H1 (cell line): Measurements from ENCODE around the gene CXXC5. TPM values are rescaled to one million over a fixed set of nuclear protein-coding genes. Genes with fewer than 3 reads are reported as not detected.

Experiments used
- CTCF ChIA-PET: fragments of 300-600 bp; sonication (Branson Sonifier 250); formaldehyde crosslinking; loops from one replicate; lab custom pipeline; 2021; ENCODE audit not compliant: partially characterized antibody; lab: Charles Lee
- POLR2A ChIA-PET: fragments of 300-600 bp; sonication (Branson Sonifier 250); formaldehyde crosslinking; loops from one replicate; lab custom pipeline; 2021; ENCODE audit warnings: inconsistent platforms; ENCODE audit not compliant: partially characterized antibody; lab: Charles Lee
- DNase-seq, 2 experiments: peaks; one replicate each; pipeline versions ENCODE4 v3.0.0 to v3.0.0-alpha.2; 2010 to 2022; ENCODE audit warnings: low spot score in 2 of 2, low read depth in 1 of 2, mixed read lengths in 1 of 2
- FAIRE-seq: peaks from 2 replicates; lab custom pipeline; 2011; peaks lifted over from hg19 to GRCh38; lab: Jason Lieb, UNC
- H2AFZ ChIP-seq: 2 replicates; pipeline ENCODE4 v1.8.1; 2012; ENCODE audit warnings: low read length, inconsistent platforms
- H2AK5ac ChIP-seq: 2 replicates; pipeline ENCODE4 v1.6.1; 2013; ENCODE audit warnings: low read depth, low read length
- H2BK120ac ChIP-seq: replicated peaks from 2 replicates; pipeline ENCODE3; 2013; ENCODE audit warnings: low read depth, low read length, inconsistent platforms
- H2BK12ac ChIP-seq: 2 replicates; pipeline ENCODE4 v1.6.1; 2013; ENCODE audit warnings: low read depth, low read length
- H2BK15ac ChIP-seq: 2 replicates; pipeline ENCODE4 v1.6.1; 2013; ENCODE audit warnings: low read length
- H2BK20ac ChIP-seq: 2 replicates; pipeline ENCODE4 v1.6.1; 2013; ENCODE audit warnings: low read length
- H2BK5ac ChIP-seq: 2 replicates; pipeline ENCODE4 v1.6.1; 2013; ENCODE audit warnings: low read depth, low read length
- H3K14ac ChIP-seq: 2 replicates; pipeline ENCODE4 v1.6.1; 2013; ENCODE audit warnings: inconsistent platforms; ENCODE audit not compliant: insufficient read length
- H3K18ac ChIP-seq: 2 replicates; pipeline ENCODE4 v1.6.1; 2013; ENCODE audit warnings: low read length; ENCODE audit errors: extremely low read depth
- H3K23ac ChIP-seq: 2 replicates; pipeline ENCODE4 v1.6.1; 2013; ENCODE audit warnings: inconsistent platforms; ENCODE audit not compliant: insufficient read length
- H3K23me2 ChIP-seq: 2 replicates; pipeline ENCODE4 v1.6.1; 2013; ENCODE audit warnings: low read depth, low read length
- H3K27ac ChIP-seq: 2 replicates; pipeline ENCODE4 v1.6.1; 2011; ENCODE audit warnings: low read depth, low read length, inconsistent platforms
- H3K27me3 ChIP-seq, 4 experiments: replicated peaks in 1 of 4; 1 replicate in 1 of 4; 2 replicates in 3 of 4; pipeline versions ENCODE4 v1.6.1 to v1.8.1; 2011 to 2013; ENCODE audit warnings: low read length in 3 of 4, mild to moderate bottlenecking in 3 of 4, inconsistent platforms in 2 of 4, mixed read lengths in 2 of 4, moderate library complexity in 1 of 4; ENCODE audit not compliant: control insufficient read depth in 3 of 4, insufficient read depth in 3 of 4; ENCODE audit errors: extremely low read depth in 1 of 4
- H3K36me3 ChIP-seq, 4 experiments: 2 replicates each; pipeline versions ENCODE4 v1.6.1 to v1.8.1; 2011 to 2013; ENCODE audit warnings: mild to moderate bottlenecking in 4 of 4, low read length in 3 of 4, moderate library complexity in 2 of 4, control low read depth in 1 of 4, inconsistent platforms in 1 of 4; ENCODE audit not compliant: insufficient read depth in 4 of 4, control insufficient read depth in 2 of 4
- H3K4ac ChIP-seq: replicated peaks from 2 replicates; pipeline ENCODE3; 2013; ENCODE audit warnings: low read length, low read depth, mixed read lengths, inconsistent platforms; ENCODE audit not compliant: insufficient read length
- H3K4me1 ChIP-seq, 4 experiments: replicated peaks in 1 of 4; 1 replicate in 1 of 4; 2 replicates in 3 of 4; pipeline versions ENCODE4 v1.6.1 to v1.8.1; 2011 to 2013; ENCODE audit warnings: low read length in 3 of 4, inconsistent platforms in 2 of 4, mixed read lengths in 1 of 4; ENCODE audit not compliant: insufficient read depth in 4 of 4, control insufficient read depth in 3 of 4
- H3K4me2 ChIP-seq, 2 experiments: 2 replicates each; pipeline versions ENCODE4 v1.6.1 to v1.8.1; 2011 to 2013; ENCODE audit warnings: low read depth in 2 of 2, low read length in 2 of 2, control low read depth in 1 of 2, inconsistent platforms in 1 of 2, mild to moderate bottlenecking in 1 of 2; ENCODE audit not compliant: insufficient read depth in 1 of 2
- H3K4me3 ChIP-seq, 4 experiments: fragments of 200-600, 300-600 bp in 1 of 4; sonication (generic), shearing (Covaris generic), sonication (Bioruptor Twin) in 1 of 4; 2 replicates each; pipeline versions ENCODE4 v1.5.1 to v1.8.1; 2011 to 2016; ENCODE audit warnings: low read length in 4 of 4, low read depth in 3 of 4, control low read depth in 2 of 4, inconsistent platforms in 2 of 4, mild to moderate bottlenecking in 2 of 4, mixed read lengths in 1 of 4, moderate library complexity in 1 of 4; ENCODE audit not compliant: insufficient read depth in 2 of 4; ENCODE audit errors: extremely low read depth in 1 of 4
- H3K56ac ChIP-seq: replicated peaks from 2 replicates; pipeline ENCODE3; 2013; ENCODE audit warnings: low read depth, mild to moderate bottlenecking, mixed read lengths, low read length, inconsistent platforms; ENCODE audit not compliant: insufficient read length
- H3K79me1 ChIP-seq: 2 replicates; pipeline ENCODE4 v1.6.1; 2013; ENCODE audit warnings: low read depth, low read length, control low read depth
- H3K79me2 ChIP-seq, 2 experiments: 2 replicates each; pipeline versions ENCODE4 v1.6.1 to v1.8.1; 2012 to 2013; ENCODE audit warnings: low read length in 2 of 2, mild to moderate bottlenecking in 2 of 2, inconsistent platforms in 1 of 2; ENCODE audit not compliant: insufficient read depth in 2 of 2, control insufficient read depth in 1 of 2
- H3K9ac ChIP-seq, 4 experiments: replicated peaks in 1 of 4; 1 replicate in 1 of 4; 2 replicates in 3 of 4; pipeline versions ENCODE4 v1.6.1 to v1.8.1; 2011 to 2013; ENCODE audit warnings: low read depth in 3 of 4, low read length in 3 of 4, control low read depth in 2 of 4, mild to moderate bottlenecking in 2 of 4, moderate library complexity in 2 of 4, inconsistent platforms in 1 of 4; ENCODE audit errors: extremely low read depth in 1 of 4
- H3K9me3 ChIP-seq, 2 experiments: 2 replicates each; pipeline versions ENCODE4 v1.6.1 to v1.8.1; 2012 to 2013; ENCODE audit warnings: mild to moderate bottlenecking in 2 of 2, moderate library complexity in 2 of 2, control low read depth in 1 of 2, inconsistent platforms in 1 of 2, low read depth in 1 of 2, low read length in 1 of 2, mixed read lengths in 1 of 2; ENCODE audit not compliant: insufficient read depth in 2 of 2
- H4K20me1 ChIP-seq, 2 experiments: replicated peaks in 1 of 2; 2 replicates each; pipeline versions ENCODE3 to v1.8.1; 2011 to 2013; ENCODE audit warnings: inconsistent platforms in 2 of 2, low read length in 2 of 2, mild to moderate bottlenecking in 1 of 2; ENCODE audit not compliant: insufficient read depth in 2 of 2, control insufficient read depth in 1 of 2
- H4K5ac ChIP-seq: 2 replicates; pipeline ENCODE4 v1.6.1; 2013; ENCODE audit warnings: low read length, low read depth, mixed read lengths, inconsistent platforms; ENCODE audit not compliant: insufficient read length
- H4K8ac ChIP-seq: 2 replicates; pipeline ENCODE4 v1.8.0; 2013; ENCODE audit warnings: mild to moderate bottlenecking, moderate library complexity, low read length, inconsistent platforms; ENCODE audit not compliant: insufficient read depth; ENCODE audit errors: extremely low read depth
- H4K91ac ChIP-seq: replicated peaks from 2 replicates; pipeline ENCODE3; 2013; ENCODE audit warnings: low read length, mixed read lengths, inconsistent platforms; ENCODE audit not compliant: insufficient read length
- WGBS, 2 experiments: shearing (Covaris generic) in 1 of 2; methylation state at CpG; one replicate each; pipeline versions ENCODE4 v1.1.6 to v1.1.7; 2013 to 2015; ENCODE audit warnings: low lambda C conversion rate in 2 of 2, mixed read lengths in 2 of 2, inconsistent platforms in 1 of 2, low coverage in 1 of 2, missing lambda C conversion rate in 1 of 2; ENCODE audit not compliant: insufficient replicate concordance in 2 of 2, insufficient coverage in 1 of 2, insufficient read length in 1 of 2; ENCODE audit errors: extremely low coverage in 1 of 2, missing lambda C conversion rate in 1 of 2; 5-methylcytosine and 5-hydroxymethylcytosine counted together
- polyA plus RNA-seq, 7 experiments: library from polyadenylated mRNA; depleted of rRNA in 3 of 7; stranded (reverse) in 5 of 7; unstranded in 2 of 7; fragments of >200 nt in 5 of 7; fragments of 200-250 nt in 2 of 7; gene quantifications; 1 replicate in 5 of 7; 2 replicates in 1 of 7; 4 replicates in 1 of 7; pipeline versions ENCODE4 v1.2.1 to v1.2.3, GENCODE V29; 2011 to 2013; ENCODE audit warnings: missing spikeins in 2 of 7, mixed read lengths in 2 of 7
- total RNA-seq: library from RNA; stranded (reverse); fragmentation: NEBNext Ultra II Directional; extraction: Animal tissue kit (Norgen Biotek cat#: 25700); gene quantifications from 2 replicates; pipeline ENCODE4 v1.2.1, GENCODE V29; 2021

The CXXC5 gene
- total and polyA plus RNA-seq, 2 of the 8 experiments (the other 6 are each of a cell fraction or from before 2014, with no cell fraction given) = 61.4 to 74.0 TPM

DNA sequence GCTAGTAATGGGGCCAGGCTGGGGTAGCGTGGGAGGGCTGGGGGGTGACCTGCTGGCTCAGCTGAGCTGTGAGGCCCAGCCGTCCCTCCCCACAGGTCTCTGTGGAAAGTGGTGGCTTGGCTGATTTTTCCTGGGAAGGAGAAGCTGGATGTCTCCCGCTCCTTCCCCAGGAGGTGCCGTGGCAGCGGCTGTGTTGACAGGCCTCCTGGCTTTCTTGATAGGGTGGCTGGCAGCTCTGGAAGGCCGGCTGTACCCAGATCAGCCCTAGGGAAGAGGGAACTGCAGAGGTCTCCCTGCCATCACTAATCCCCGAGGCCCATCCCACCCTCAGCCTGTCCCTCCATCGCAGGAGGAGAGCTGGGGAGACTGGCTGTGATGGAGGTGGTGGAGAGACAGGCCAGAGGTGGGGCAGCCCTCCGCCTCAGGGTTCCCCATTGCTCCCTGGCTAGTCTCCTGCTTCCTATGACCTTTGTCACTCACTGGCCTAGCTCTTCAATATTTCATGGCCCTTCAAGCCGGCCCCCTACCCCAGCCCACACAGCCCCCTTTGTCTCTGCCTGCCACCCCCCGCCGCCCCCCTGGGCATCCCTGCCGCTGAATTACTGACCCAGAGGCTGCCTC is 6.8 kb downstream of the CXXC5 start:
- H3K18ac ChIP-seq = peak overlapping the region; percentile 33; the same call in 1 of the 2 replicates
- H3K4me2 ChIP-seq = peak overlapping the region; percentile 7 to 12; a peak in 1 of 4 replicates
- no peak overlapping the region for H2BK5ac ChIP-seq
- H3K4me1 ChIP-seq = peaks cover 28 to 75% (median 72%) of the 10 kb centered on the region in 4 experiments
- H3K36me3 ChIP-seq = no peaks in the 10 kb centered on the region
- no peak overlapping the region for H3K27ac ChIP-seq
- no peak overlapping the region for H3K9ac ChIP-seq
- H3K23ac ChIP-seq = no peak overlapping the region
- 0 out of 2 replicates have a peak overlapping the region, but pooled peaks have one; percentile 60 for H2BK12ac ChIP-seq
- no peak overlapping the region for H4K8ac ChIP-seq
- 63% methylated on average over 7 of the region's 13 CpGs; no CpG with 5 or more reads in 1 of the 2 experiments for WGBS, 2 experiments
- H4K20me1 ChIP-seq = peaks cover 60 to 64% of the 10 kb centered on the region in 2 experiments
- H3K4ac ChIP-seq = no peak overlapping the region
- H4K5ac ChIP-seq = no peak overlapping the region
- no peak for FAIRE-seq
- H2BK20ac ChIP-seq = no peak overlapping the region
- no peak overlapping the region for H4K91ac ChIP-seq
- no peaks in the 10 kb centered on the region; a peak in 1 of 7 replicates for H3K27me3 ChIP-seq
- no peaks in the 10 kb centered on the region for H3K9me3 ChIP-seq
- no peak overlapping the region for H2BK120ac ChIP-seq
- H2BK15ac ChIP-seq = no peak overlapping the region
- ChIA-PET CTCF (interaction anchor here (0.5 to 14.5 kb wide), 19 partner anchors 11 to 1296 kb away, joined by 3 to 224 read pairs (median 5); no protein-coding TSS in a partner anchor), POLR2A (interaction anchor here (0.7 to 14.7 kb wide), 12 partner anchors 9 to 89 kb away, joined by 3 to 212 read pairs (median 3); no protein-coding TSS in a partner anchor)
- no peak overlapping the region for H2AK5ac ChIP-seq
- no peak overlapping the region for H2AFZ ChIP-seq
- H3K14ac ChIP-seq = no peak overlapping the region
- peaks cover 51% of the 10 kb centered on the region for H3K79me1 ChIP-seq
- H3K4me3 ChIP-seq = no peak overlapping the region; a peak in 1 of 8 replicates
- DNase-seq = no peak
- H3K79me2 ChIP-seq = peaks cover 44 to 97% of the 10 kb centered on the region in 2 experiments
- no peak overlapping the region for H3K56ac ChIP-seq
- H3K23me2 ChIP-seq = peaks cover 11% of the 10 kb centered on the region
